WTC11 (cell line): ENCODE data around the gene IL17RD. TPM values are rescaled to one million over a fixed set of nuclear protein-coding genes. Genes with fewer than 3 reads are reported as not detected.

Experiments
- ATAC-seq: fragments of 200-7000 bp; cut with Tn5 transposase; 2 replicates; pipeline ENCODE4 v1.10.0; 2021; ENCODE audit warnings: mild to moderate bottlenecking, moderate library complexity
- CTCF ChIA-PET: fragments of 300-600 bp; sonication (Branson Sonifier 250); formaldehyde crosslinking; loops from one replicate; lab custom pipeline; 2021; ENCODE audit warnings: antibody characterized with exemption; lab: Charles Lee
- POLR2A ChIA-PET: fragments of 350-600 bp; sonication (Branson Sonifier 250); formaldehyde crosslinking; loops from one replicate; lab custom pipeline; 2021; ENCODE audit warnings: antibody characterized with exemption; lab: Charles Lee
- DNase-seq: peaks from one replicate; pipeline ENCODE4 v3.0.0; 2021; ENCODE audit warnings: low spot score
- H3K27ac Mint-ChIP-seq: 2 replicates; pipeline ENCODE4 v1.8.0; 2021; ENCODE audit warnings: mixed read lengths
- H3K27me3 Mint-ChIP-seq: 2 replicates; pipeline ENCODE4 v1.8.0; 2021; ENCODE audit warnings: low read depth, mild to moderate bottlenecking, moderate library complexity, mixed read lengths
- H3K36me3 Mint-ChIP-seq: 2 replicates; pipeline ENCODE4 v1.8.0; 2021; ENCODE audit warnings: mixed read lengths
- H3K4me1 Mint-ChIP-seq: 2 replicates; pipeline ENCODE4 v1.8.0; 2022; ENCODE audit warnings: mixed read lengths
- H3K4me3 Mint-ChIP-seq: 2 replicates; pipeline ENCODE4 v1.8.0; 2021; ENCODE audit warnings: mild to moderate bottlenecking, moderate library complexity, mixed read lengths
- H3K9me3 Mint-ChIP-seq: 2 replicates; pipeline ENCODE4 v1.8.0; 2021; ENCODE audit warnings: mixed read lengths
- CBFB ChIP-seq: sonication (generic); formaldehyde crosslinking; IDR thresholded peaks from 2 replicates; pipeline ENCODE4 v1.8.1; 2022; ENCODE audit warnings: mild to moderate bottlenecking, low read depth, missing genetic modification reagents
- CDX4 ChIP-seq: fragments of 250-450 bp; sonication (Bioruptor Pico); IDR thresholded peaks from 2 replicates; pipeline ENCODE4 v1.9.0; 2021; ENCODE audit warnings: moderate library complexity, mild to moderate bottlenecking, inconsistent platforms, borderline replicate concordance
- EMX1 ChIP-seq: fragments of 250-450 bp; sonication (Bioruptor Pico); IDR thresholded peaks from 2 replicates; pipeline ENCODE4 v1.8.0; 2021; ENCODE audit warnings: mild to moderate bottlenecking
- FOXK1 ChIP-seq: sonication (generic); formaldehyde crosslinking; IDR thresholded peaks from 2 replicates; pipeline ENCODE4 v1.8.0; 2022; ENCODE audit warnings: mild to moderate bottlenecking, moderate library complexity, missing genetic modification reagents
- NR1H2 ChIP-seq: sonication (generic); formaldehyde crosslinking; IDR thresholded peaks from 2 replicates; pipeline ENCODE4 v1.9.0; 2021; ENCODE audit warnings: mild to moderate bottlenecking, moderate library complexity, missing genetic modification reagents
- TCF7 ChIP-seq: sonication (generic); formaldehyde crosslinking; IDR thresholded peaks from 2 replicates; pipeline ENCODE4 v1.8.0; 2022; ENCODE audit warnings: mild to moderate bottlenecking, low read depth, missing genetic modification reagents, moderate library complexity
- TEAD1 ChIP-seq: sonication (generic); formaldehyde crosslinking; IDR thresholded peaks from 2 replicates; pipeline ENCODE4 v1.8.0; 2022; ENCODE audit warnings: mild to moderate bottlenecking, missing genetic modification reagents
- TEAD4 ChIP-seq: sonication (generic); formaldehyde crosslinking; IDR thresholded peaks from 2 replicates; pipeline ENCODE4 v1.8.0; 2022; ENCODE audit warnings: mild to moderate bottlenecking, missing genetic modification reagents
- ZNF396 ChIP-seq: fragments of 250-450 bp; sonication (Bioruptor Pico); IDR thresholded peaks from 2 replicates; pipeline ENCODE4 v1.8.0; 2021; ENCODE audit warnings: mild to moderate bottlenecking, moderate library complexity, borderline replicate concordance
- ZNF512 ChIP-seq: sonication (generic); formaldehyde crosslinking; IDR thresholded peaks from 2 replicates; pipeline ENCODE4 v1.8.1; 2022; ENCODE audit warnings: missing genetic modification reagents, borderline replicate concordance
- total RNA-seq: library from RNA; stranded (reverse); gene quantifications from 3 replicates; pipeline ENCODE4 v1.2.3, GENCODE V29; 2021
- TF ChIP-seq, protein P1 (sequence below): fragments of 250-450 bp; sonication (Bioruptor Pico); IDR thresholded peaks from 2 replicates; pipeline ENCODE4 v1.9.0; 2021; ENCODE audit warnings: mild to moderate bottlenecking
- TF ChIP-seq, protein P2 (sequence below): fragments of 250-450 bp; sonication (Bioruptor Pico); IDR thresholded peaks from 2 replicates; pipeline ENCODE4 v1.8.0; 2021; ENCODE audit warnings: mild to moderate bottlenecking
- TF ChIP-seq, protein P3 (sequence below): sonication (generic); formaldehyde crosslinking; conservative IDR thresholded peaks from 2 replicates; pipeline ENCODE4 v1.8.1; 2022; ENCODE audit warnings: mild to moderate bottlenecking, missing genetic modification reagents
- TF ChIP-seq, protein P4 (sequence below): sonication (generic); formaldehyde crosslinking; IDR thresholded peaks from 2 replicates; pipeline ENCODE4 v1.8.0; 2022; ENCODE audit warnings: mild to moderate bottlenecking, missing genetic modification reagents

Gene IL17RD
- total RNA-seq, 1 experiment from 2014 or later = 72.9 TPM

DNA sequence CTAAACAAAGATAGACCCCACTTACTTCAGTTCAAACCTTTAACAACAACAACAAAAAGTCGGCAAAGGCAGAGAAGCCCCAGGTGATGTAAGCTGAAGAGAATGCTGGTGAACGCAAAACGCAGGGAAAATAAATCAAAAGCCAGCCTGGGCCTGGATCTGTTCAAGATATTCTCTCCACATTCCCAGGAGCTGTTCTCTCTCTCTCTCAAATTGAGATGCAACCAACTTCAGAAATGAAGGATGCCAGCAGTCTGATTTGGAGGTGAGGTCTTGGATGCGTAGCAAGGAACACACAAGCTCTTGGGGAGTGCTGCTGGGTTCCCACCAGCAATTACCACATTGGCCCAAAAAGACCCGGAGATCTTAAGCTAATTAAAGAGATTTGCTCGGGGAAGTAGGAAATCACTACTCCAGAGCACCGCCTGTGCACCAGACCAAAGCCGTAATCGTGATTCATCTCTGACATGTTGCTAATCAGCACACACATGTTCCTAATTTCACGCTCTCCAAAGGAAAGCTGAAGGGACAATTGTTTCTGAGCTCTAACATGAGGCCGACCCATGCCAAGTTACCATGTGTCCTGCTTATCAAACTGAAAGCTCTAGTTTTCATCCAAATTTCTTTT is 37.1 kb downstream of the IL17RD start:
- POLR2A ChIA-PET = interaction anchor here (1.1 to 2.0 kb wide), 2 partner anchors 9 to 37 kb away, joined by 4 to 6 read pairs; partner anchors contain the start of gene IL17RD
- no peak for TF ChIP-seq ZNF512 (CRISPR knock-in tag)
- TF ChIP-seq, protein P1, sequence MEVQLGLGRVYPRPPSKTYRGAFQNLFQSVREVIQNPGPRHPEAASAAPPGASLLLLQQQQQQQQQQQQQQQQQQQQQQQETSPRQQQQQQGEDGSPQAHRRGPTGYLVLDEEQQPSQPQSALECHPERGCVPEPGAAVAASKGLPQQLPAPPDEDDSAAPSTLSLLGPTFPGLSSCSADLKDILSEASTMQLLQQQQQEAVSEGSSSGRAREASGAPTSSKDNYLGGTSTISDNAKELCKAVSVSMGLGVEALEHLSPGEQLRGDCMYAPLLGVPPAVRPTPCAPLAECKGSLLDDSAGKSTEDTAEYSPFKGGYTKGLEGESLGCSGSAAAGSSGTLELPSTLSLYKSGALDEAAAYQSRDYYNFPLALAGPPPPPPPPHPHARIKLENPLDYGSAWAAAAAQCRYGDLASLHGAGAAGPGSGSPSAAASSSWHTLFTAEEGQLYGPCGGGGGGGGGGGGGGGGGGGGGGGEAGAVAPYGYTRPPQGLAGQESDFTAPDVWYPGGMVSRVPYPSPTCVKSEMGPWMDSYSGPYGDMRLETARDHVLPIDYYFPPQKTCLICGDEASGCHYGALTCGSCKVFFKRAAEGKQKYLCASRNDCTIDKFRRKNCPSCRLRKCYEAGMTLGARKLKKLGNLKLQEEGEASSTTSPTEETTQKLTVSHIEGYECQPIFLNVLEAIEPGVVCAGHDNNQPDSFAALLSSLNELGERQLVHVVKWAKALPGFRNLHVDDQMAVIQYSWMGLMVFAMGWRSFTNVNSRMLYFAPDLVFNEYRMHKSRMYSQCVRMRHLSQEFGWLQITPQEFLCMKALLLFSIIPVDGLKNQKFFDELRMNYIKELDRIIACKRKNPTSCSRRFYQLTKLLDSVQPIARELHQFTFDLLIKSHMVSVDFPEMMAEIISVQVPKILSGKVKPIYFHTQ (CRISPR knock-in tag) = 0 out of 2 replicates have a peak, but pooled peaks have one; percentile 46
- TF ChIP-seq, protein P2, sequence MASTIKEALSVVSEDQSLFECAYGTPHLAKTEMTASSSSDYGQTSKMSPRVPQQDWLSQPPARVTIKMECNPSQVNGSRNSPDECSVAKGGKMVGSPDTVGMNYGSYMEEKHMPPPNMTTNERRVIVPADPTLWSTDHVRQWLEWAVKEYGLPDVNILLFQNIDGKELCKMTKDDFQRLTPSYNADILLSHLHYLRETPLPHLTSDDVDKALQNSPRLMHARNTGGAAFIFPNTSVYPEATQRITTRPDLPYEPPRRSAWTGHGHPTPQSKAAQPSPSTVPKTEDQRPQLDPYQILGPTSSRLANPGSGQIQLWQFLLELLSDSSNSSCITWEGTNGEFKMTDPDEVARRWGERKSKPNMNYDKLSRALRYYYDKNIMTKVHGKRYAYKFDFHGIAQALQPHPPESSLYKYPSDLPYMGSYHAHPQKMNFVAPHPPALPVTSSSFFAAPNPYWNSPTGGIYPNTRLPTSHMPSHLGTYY (CRISPR knock-in tag) = no peak
- TF ChIP-seq TCF7 (CRISPR knock-in tag) = no peak
- peak overlapping the region; percentile 100 for H3K27ac Mint-ChIP-seq
- H3K4me3 Mint-ChIP-seq = peak overlapping the region; percentile 12; the same call in 1 of the 2 replicates
- no peak for DNase-seq
- CTCF ChIA-PET = interaction anchor here (0.7 to 6.0 kb wide), 5 partner anchors 13 to 42 kb away, joined by 3 to 35 read pairs (median 3); no protein-coding TSS in a partner anchor
- no peaks in the 10 kb centered on the region for H3K9me3 Mint-ChIP-seq
- peaks cover 92% of the 10 kb centered on the region for H3K4me1 Mint-ChIP-seq
- peaks cover 32% of the 10 kb centered on the region for H3K27me3 Mint-ChIP-seq
- no peak for ATAC-seq
- peaks cover 12% of the 10 kb centered on the region for H3K36me3 Mint-ChIP-seq

DNA sequence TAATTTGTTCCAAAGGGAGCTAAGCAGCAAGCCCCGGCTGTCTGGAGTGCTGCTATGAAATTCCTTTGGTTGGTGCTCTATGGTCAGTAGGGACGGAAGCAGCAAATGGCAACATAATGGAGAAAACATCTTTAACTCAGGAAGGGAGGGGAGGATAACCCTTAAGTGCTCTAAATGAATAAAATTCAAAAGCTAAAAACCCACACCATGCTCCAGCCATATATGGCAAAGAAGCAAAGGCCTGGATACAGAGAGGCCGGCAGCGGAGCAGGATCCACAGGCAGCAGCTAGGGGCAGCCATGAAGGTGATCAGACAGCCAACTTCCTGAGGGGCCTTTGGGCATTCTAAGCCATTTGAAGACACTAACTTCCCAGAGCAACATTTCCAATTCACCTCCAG is 38.9 kb downstream of the IL17RD start:
- no peak for TF ChIP-seq CBFB (CRISPR knock-in tag)
- TF ChIP-seq CDX4 = no peak
- TF ChIP-seq, protein P2 (CRISPR knock-in tag) = no peak
- TF ChIP-seq TEAD4 = no peak
- no peak for TF ChIP-seq ZNF396 (CRISPR knock-in tag)
- TF ChIP-seq, protein P3, sequence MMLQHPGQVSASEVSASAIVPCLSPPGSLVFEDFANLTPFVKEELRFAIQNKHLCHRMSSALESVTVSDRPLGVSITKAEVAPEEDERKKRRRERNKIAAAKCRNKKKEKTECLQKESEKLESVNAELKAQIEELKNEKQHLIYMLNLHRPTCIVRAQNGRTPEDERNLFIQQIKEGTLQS (CRISPR knock-in tag) = no peak
- TF ChIP-seq, protein P4, sequence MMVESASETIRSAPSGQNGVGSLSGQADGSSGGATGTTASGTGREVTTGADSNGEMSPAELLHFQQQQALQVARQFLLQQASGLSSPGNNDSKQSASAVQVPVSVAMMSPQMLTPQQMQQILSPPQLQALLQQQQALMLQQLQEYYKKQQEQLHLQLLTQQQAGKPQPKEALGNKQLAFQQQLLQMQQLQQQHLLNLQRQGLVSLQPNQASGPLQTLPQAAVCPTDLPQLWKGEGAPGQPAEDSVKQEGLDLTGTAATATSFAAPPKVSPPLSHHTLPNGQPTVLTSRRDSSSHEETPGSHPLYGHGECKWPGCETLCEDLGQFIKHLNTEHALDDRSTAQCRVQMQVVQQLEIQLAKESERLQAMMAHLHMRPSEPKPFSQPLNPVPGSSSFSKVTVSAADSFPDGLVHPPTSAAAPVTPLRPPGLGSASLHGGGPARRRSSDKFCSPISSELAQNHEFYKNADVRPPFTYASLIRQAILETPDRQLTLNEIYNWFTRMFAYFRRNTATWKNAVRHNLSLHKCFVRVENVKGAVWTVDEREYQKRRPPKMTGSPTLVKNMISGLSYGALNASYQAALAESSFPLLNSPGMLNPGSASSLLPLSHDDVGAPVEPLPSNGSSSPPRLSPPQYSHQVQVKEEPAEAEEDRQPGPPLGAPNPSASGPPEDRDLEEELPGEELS = no peak
- TF ChIP-seq EMX1 = no peak
- no peak for TF ChIP-seq NR1H2 (CRISPR knock-in tag)
- TF ChIP-seq FOXK1 (CRISPR knock-in tag) = no peak
- no peak for TF ChIP-seq TEAD1 (CRISPR knock-in tag)
- Mint-ChIP-seq H3K36me3 (peaks cover 13% of the 10 kb centered on the region), H3K27me3 (peaks cover 32% of the 10 kb centered on the region), H3K4me1 (peaks cover 91% of the 10 kb centered on the region), H3K4me3 (peak overlapping the region; percentile 30; the same call in 1 of the 2 replicates), H3K27ac (peak overlapping the region; percentile 92), H3K9me3 (no peaks in the 10 kb centered on the region)
- ChIA-PET POLR2A (interaction anchor here (1.3 to 1.6 kb wide), 2 partner anchors 33 to 71 kb away, joined by 4 to 10 read pairs; no protein-coding TSS in a partner anchor), CTCF (interaction anchor here (0.5 to 6.0 kb wide), 15 partner anchors 8 to 471 kb away, joined by 3 to 35 read pairs (median 5); partner anchors contain the start of genes ARF4 and HESX1)
- DNase-seq = peak; percentile 64
- ATAC-seq = peak; percentile 50
